Measurements from ENCODE around the gene PTEN.

DNA sequence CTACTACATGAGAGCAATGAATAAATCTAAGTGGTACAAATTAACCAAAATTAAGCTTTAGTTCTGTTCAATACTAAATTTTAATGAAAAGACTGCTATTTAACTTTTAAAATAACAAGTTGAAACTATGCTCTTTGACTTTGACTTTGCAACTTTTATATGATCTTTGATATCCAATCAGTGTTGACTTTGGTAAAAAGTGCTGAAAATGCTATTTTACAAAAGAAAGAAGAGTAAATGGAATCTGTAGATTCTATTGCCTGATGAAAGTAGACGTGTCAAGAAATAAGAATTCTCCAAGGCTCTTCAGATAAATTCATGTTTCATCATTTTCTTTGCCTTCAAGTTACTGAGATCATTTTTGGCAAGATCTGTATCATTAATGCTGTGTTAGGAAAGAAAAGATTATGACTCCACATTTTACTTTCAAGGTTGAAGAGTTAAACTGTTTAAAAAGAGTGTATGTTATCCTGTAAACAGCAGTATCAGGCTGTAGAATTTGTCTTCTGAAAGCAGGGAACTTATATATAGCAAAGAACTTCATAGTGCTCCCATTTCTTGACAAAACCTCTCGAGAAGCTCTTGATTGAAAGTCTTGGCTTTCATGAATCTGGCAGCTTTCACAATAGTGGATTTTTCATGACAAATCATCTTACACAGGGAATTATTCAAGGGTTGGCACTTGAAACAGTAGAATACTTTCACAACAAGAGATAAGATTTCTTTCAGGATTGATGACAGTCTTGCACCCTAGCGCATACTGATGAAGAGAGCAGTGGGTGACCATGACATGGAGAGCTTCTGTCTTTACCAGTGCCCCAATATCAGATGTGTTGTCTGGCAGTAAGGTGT lies 72.1 kb downstream of the PTEN start:
- TF ChIP-seq YY1 (IDR thresholded peaks at IDR 0.05; ENCODE audit: insufficient read depth, insufficient read length) (no peak), ZNF274 (IDR thresholded peaks at IDR 0.05; ENCODE audit: low read depth, low read length) (no peak), SUZ12 (IDR thresholded peaks at IDR 0.05; ENCODE audit: extremely low read depth, insufficient read depth, insufficient read length) (no peak)
